Stimulated activated effector memory CD8-positive, alpha-beta T cell treated with anti-CD3 and anti-CD28 coated beads, Interleukin-12 subunit alpha, Interleukin-12 subunit beta, amount 100 ng/mL, for 72 hours (primary cell): ENCODE measurements around the gene PRKX.
"Not testable (repeated sequence)": the region's sequence is repeated elsewhere in the genome, so short reads cannot be mapped to it uniquely, and the experiment has no call there.

Experiments used
- ATAC-seq: fragments of 150-1000 bp; cut with Tn5 transposase; 2 replicates; pipeline ENCODE4 v1.10.0; 2021
- DNase-seq, 2 donors: peaks; one replicate each; pipeline ENCODE4 v3.0.0; 2021 to 2022; ENCODE audit warnings: low spot score in 2 of 2
- H3K27ac Mint-ChIP-seq: one replicate; pipeline ENCODE4 v1.8.0; 2022; ENCODE audit warnings: mild to moderate bottlenecking, mixed read lengths
- H3K36me3 Mint-ChIP-seq: one replicate; pipeline ENCODE4 v1.8.0; 2022; ENCODE audit warnings: mild to moderate bottlenecking, mixed read lengths
- H3K4me1 Mint-ChIP-seq: one replicate; pipeline ENCODE4 v1.8.0; 2022; ENCODE audit warnings: mixed read lengths
- H3K4me3 Mint-ChIP-seq: one replicate; pipeline ENCODE4 v1.8.0; 2022; ENCODE audit warnings: mild to moderate bottlenecking, mixed read lengths
- H3K9me3 Mint-ChIP-seq: one replicate; pipeline ENCODE4 v1.8.0; 2022; ENCODE audit warnings: mixed read lengths

PRKX gene

GRCh38 chrX:3695536-3695935 is 17.9 kb downstream of the PRKX start:
- H3K4me3 Mint-ChIP-seq = no peak overlapping the region
- DNase-seq = no peak
- H3K4me1 Mint-ChIP-seq = peaks cover 47% of the 10 kb centered on the region
- H3K27ac Mint-ChIP-seq = peak overlapping the region; percentile 85
- no peaks in the 10 kb centered on the region for H3K9me3 Mint-ChIP-seq
- no peak for ATAC-seq
- H3K36me3 Mint-ChIP-seq = peaks cover 9% of the 10 kb centered on the region

- Mint-ChIP-seq H3K27ac (no peak overlapping the region), H3K36me3 (peaks cover 10% of the 10 kb centered on the region), H3K4me3 (no peak overlapping the region), H3K9me3 (no peaks in the 10 kb centered on the region), H3K4me1 (peaks cover 26% of the 10 kb centered on the region)
- no peak for ATAC-seq
- DNase-seq = no peak
These were observed 23.3 kb downstream of the PRKX start for GRCh38 chrX:3690140-3690539.

GRCh38 chrX:3683236-3683635 is 30.2 kb downstream of the PRKX start:
- not testable (repeated sequence) for ATAC-seq
- peaks cover 18% of the 10 kb centered on the region for H3K4me1 Mint-ChIP-seq

GRCh38 chrX:3680459-3680858 is 33.0 kb downstream of the PRKX start:
- Mint-ChIP-seq H3K9me3 (no peaks in the 10 kb centered on the region), H3K27ac (no peak overlapping the region), H3K36me3 (peaks cover 4% of the 10 kb centered on the region), H3K4me1 (peaks cover 27% of the 10 kb centered on the region), H3K4me3 (no peak overlapping the region)
- DNase-seq = no peak
- no peak for ATAC-seq

More at GRCh38 chrX:3683236-3683635, 30.2 kb downstream of the PRKX start:
- not testable (repeated sequence) for H3K27ac Mint-ChIP-seq, H3K36me3 Mint-ChIP-seq, DNase-seq, H3K4me3 Mint-ChIP-seq, H3K9me3 Mint-ChIP-seq

GRCh38 chrX:3679669-3680068 is 33.8 kb downstream of the PRKX start:
- no peak overlapping the region for H3K4me3 Mint-ChIP-seq
- no peak overlapping the region for H3K27ac Mint-ChIP-seq
- peaks cover 25% of the 10 kb centered on the region for H3K4me1 Mint-ChIP-seq
- no peaks in the 10 kb centered on the region for H3K9me3 Mint-ChIP-seq
- H3K36me3 Mint-ChIP-seq = peaks cover 12% of the 10 kb centered on the region
- ATAC-seq = no peak
- DNase-seq = no peak

- DNase-seq (no peak), ATAC-seq (no peak)
- no peak overlapping the region for H3K4me3 Mint-ChIP-seq
- no peaks in the 10 kb centered on the region for H3K9me3 Mint-ChIP-seq
- peak overlapping the region; percentile 60 for H3K27ac Mint-ChIP-seq
- peaks cover 33% of the 10 kb centered on the region for H3K4me1 Mint-ChIP-seq
- H3K36me3 Mint-ChIP-seq = peaks cover 25% of the 10 kb centered on the region
These were observed 35.1 kb downstream of the PRKX start for GRCh38 chrX:3678328-3678727.

- ATAC-seq (no peak), DNase-seq (no peak)
- Mint-ChIP-seq H3K9me3 (no peaks in the 10 kb centered on the region), H3K4me3 (no peak overlapping the region), H3K4me1 (peaks cover 40% of the 10 kb centered on the region), H3K36me3 (peaks cover 54% of the 10 kb centered on the region), H3K27ac (no peak overlapping the region)
These were observed 38.6 kb downstream of the PRKX start for GRCh38 chrX:3674881-3675280.

GRCh38 chrX:3669841-3670475 is 43.5 kb downstream of the PRKX start:
- H3K4me3 Mint-ChIP-seq = no peak overlapping the region
- ATAC-seq (no peak), DNase-seq (no peak)
- H3K4me1 Mint-ChIP-seq = peaks cover 15% of the 10 kb centered on the region
- peaks cover 91% of the 10 kb centered on the region for H3K36me3 Mint-ChIP-seq
- no peaks in the 10 kb centered on the region for H3K9me3 Mint-ChIP-seq
- H3K27ac Mint-ChIP-seq = no peak overlapping the region

GRCh38 chrX:3666975-3667374 is 46.5 kb downstream of the PRKX start:
- DNase-seq (no peak), ATAC-seq (no peak)
- peaks cover 93% of the 10 kb centered on the region for H3K36me3 Mint-ChIP-seq
- H3K27ac Mint-ChIP-seq = no peak overlapping the region
- no peaks in the 10 kb centered on the region for H3K9me3 Mint-ChIP-seq
- H3K4me1 Mint-ChIP-seq = peaks cover 5% of the 10 kb centered on the region
- no peak overlapping the region for H3K4me3 Mint-ChIP-seq

GRCh38 chrX:3664921-3665320 is 48.5 kb downstream of the PRKX start:
- ATAC-seq (no peak), DNase-seq (no peak)
- Mint-ChIP-seq H3K36me3 (peaks cover 94% of the 10 kb centered on the region), H3K4me1 (peaks cover 5% of the 10 kb centered on the region), H3K4me3 (no peak overlapping the region), H3K27ac (no peak overlapping the region), H3K9me3 (no peaks in the 10 kb centered on the region)

GRCh38 chrX:3663576-3664250 is 49.7 kb downstream of the PRKX start:
- H3K36me3 Mint-ChIP-seq = peaks cover 94% of the 10 kb centered on the region
- not testable (repeated sequence) for ATAC-seq, H3K4me1 Mint-ChIP-seq, DNase-seq, H3K4me3 Mint-ChIP-seq, H3K27ac Mint-ChIP-seq, H3K9me3 Mint-ChIP-seq

- H3K9me3 Mint-ChIP-seq = no peaks in the 10 kb centered on the region
- no peak for DNase-seq
- peaks cover 5% of the 10 kb centered on the region for H3K4me1 Mint-ChIP-seq
- peaks cover 65% of the 10 kb centered on the region for H3K36me3 Mint-ChIP-seq
- ATAC-seq = no peak
- H3K4me3 Mint-ChIP-seq = no peak overlapping the region
- peak overlapping the region; percentile 54 for H3K27ac Mint-ChIP-seq
These were observed 53.7 kb downstream of the PRKX start for GRCh38 chrX:3659761-3660160.

- Mint-ChIP-seq H3K4me1 (no peaks in the 10 kb centered on the region), H3K4me3 (no peak overlapping the region), H3K27ac (no peak overlapping the region), H3K36me3 (peaks cover 52% of the 10 kb centered on the region), H3K9me3 (no peaks in the 10 kb centered on the region)
- ATAC-seq (no peak), DNase-seq (no peak)
These were observed 58.3 kb downstream of the PRKX start for GRCh38 chrX:3655181-3655580.

GRCh38 chrX:3653111-3653510 is 60.3 kb downstream of the PRKX start:
- ATAC-seq (no peak), DNase-seq (no peak)
- H3K9me3 Mint-ChIP-seq = no peaks in the 10 kb centered on the region
- H3K4me3 Mint-ChIP-seq = no peak overlapping the region
- H3K27ac Mint-ChIP-seq = no peak overlapping the region
- no peaks in the 10 kb centered on the region for H3K4me1 Mint-ChIP-seq
- H3K36me3 Mint-ChIP-seq = peaks cover 53% of the 10 kb centered on the region

GRCh38 chrX:3651277-3651676 is 62.2 kb downstream of the PRKX start:
- no peak for ATAC-seq
- H3K27ac Mint-ChIP-seq = no peak overlapping the region

GRCh38 chrX:3648084-3648483 is 65.4 kb downstream of the PRKX start:
- Mint-ChIP-seq H3K4me3 (no peak overlapping the region), H3K27ac (no peak overlapping the region), H3K4me1 (no peaks in the 10 kb centered on the region), H3K36me3 (peaks cover 95% of the 10 kb centered on the region), H3K9me3 (no peaks in the 10 kb centered on the region)
- ATAC-seq (no peak), DNase-seq (no peak)

More at GRCh38 chrX:3651277-3651676, 62.2 kb downstream of the PRKX start:
- H3K9me3 Mint-ChIP-seq = no peaks in the 10 kb centered on the region
- DNase-seq = no peak
- no peaks in the 10 kb centered on the region for H3K4me1 Mint-ChIP-seq
- no peak overlapping the region for H3K4me3 Mint-ChIP-seq
- peaks cover 67% of the 10 kb centered on the region for H3K36me3 Mint-ChIP-seq
